Measurements from ENCODE around the gene CST9.

The CST9 gene

DNA sequence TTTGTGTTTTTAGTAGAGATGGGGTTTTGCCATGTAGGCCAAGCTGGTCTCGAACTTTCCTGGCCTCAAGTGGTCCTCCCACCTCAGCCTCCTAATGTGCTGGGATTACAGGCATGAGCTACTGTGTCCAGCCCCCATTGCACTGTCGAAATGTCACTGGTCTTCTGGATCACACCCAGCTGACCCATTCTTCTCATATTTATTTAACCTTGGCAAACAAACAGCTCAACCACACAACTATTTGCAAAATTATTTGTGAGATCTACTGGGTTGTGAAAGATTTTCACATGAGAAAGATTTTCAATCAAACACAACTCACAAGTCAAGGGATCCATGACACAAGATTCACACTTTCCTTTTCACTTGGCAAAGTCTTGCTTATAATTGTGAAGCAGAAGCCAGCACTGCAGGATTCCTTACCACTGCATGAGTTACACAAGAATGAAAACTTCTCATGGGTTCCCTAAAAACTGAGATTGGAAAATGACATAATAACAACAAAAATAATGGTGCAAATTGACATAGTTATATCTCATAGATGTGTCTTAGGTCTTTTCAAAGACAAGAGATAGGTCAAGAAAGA lies 35.4 kb downstream of the CST9 start:
- TF ChIP-seq, protein P1, sequence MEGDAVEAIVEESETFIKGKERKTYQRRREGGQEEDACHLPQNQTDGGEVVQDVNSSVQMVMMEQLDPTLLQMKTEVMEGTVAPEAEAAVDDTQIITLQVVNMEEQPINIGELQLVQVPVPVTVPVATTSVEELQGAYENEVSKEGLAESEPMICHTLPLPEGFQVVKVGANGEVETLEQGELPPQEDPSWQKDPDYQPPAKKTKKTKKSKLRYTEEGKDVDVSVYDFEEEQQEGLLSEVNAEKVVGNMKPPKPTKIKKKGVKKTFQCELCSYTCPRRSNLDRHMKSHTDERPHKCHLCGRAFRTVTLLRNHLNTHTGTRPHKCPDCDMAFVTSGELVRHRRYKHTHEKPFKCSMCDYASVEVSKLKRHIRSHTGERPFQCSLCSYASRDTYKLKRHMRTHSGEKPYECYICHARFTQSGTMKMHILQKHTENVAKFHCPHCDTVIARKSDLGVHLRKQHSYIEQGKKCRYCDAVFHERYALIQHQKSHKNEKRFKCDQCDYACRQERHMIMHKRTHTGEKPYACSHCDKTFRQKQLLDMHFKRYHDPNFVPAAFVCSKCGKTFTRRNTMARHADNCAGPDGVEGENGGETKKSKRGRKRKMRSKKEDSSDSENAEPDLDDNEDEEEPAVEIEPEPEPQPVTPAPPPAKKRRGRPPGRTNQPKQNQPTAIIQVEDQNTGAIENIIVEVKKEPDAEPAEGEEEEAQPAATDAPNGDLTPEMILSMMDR (IDR thresholded peaks at IDR 0.05): no peak

DNA sequence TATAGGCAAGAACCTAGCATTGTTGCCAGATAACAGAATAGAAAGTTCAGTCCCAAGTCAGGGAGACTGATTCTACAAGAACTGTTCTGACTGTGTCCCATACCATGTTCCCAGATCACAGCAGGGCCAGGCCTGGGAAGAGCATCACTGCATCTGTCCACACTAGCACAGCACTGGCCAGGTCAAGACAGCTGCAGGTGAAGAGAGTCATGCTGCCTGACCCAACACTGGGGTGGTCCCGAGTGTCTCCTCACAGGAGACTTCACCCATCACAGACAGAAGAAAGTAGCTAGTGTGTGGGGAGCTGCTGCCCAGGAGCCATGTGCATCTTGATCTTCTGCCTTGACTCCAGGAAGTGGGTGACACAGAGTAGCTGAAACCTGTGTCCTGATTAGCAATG lies 36.1 kb downstream of the CST9 start:
- TF ChIP-seq, protein P1 (IDR thresholded peaks at IDR 0.05): no peak

DNA sequence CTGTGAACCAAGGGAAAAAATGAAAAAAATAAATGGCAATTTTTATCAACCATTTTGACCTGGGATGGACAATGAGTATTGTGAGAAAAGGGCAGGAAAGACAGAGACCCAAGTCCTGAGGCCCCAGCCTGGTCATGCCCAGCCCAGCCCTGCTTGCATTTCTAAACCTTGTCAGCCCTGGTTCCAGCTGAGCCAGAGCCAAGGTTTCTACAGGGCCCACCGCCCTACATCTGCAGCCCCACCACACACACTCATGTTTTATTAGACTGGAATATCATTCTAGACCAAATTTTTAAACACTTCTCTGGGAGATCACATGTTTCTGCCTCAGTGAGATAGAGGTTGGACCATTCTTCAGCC lies 36.8 kb downstream of the CST9 start:
- TF ChIP-seq, protein P1 (IDR thresholded peaks at IDR 0.05): no peak

DNA sequence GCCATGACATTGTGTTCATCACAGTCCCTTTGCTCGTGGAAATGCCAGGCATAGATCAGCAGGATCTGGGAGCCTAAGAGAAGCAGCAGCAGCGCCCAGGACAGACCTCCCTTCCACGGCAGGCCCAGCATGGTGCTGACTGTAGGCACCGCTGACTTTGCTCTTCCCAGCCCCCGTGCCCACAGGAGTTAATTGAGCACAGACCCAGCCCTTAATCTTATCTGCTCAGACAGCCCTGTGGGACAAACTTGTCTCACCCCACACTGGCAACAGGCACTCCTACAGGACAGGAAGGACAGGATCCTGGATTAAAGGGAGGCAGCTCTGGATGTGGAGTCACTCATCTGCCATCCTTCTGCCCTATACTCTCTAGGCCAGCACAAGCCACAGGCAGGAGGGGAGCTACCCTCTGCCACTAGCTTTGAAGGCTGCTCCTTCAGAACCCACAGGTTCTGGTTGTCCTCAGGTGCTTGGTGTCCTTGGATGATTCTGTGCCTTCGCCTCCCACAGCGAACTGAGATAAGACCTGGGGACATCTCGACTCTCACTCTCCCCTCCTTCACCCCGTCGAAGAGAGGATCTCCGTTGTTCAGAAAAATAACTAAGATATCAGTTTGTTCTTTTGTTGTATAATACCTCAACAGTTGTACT lies 37.3 kb downstream of the CST9 start, which contains the start of gene CST9L:
CST9L (minus strand) TSS at position 165 of the 651 bp plus-strand sequence; CDS start at position 131, 34 bp downstream.
- TF ChIP-seq, protein P1 (IDR thresholded peaks at IDR 0.05): no peak

DNA sequence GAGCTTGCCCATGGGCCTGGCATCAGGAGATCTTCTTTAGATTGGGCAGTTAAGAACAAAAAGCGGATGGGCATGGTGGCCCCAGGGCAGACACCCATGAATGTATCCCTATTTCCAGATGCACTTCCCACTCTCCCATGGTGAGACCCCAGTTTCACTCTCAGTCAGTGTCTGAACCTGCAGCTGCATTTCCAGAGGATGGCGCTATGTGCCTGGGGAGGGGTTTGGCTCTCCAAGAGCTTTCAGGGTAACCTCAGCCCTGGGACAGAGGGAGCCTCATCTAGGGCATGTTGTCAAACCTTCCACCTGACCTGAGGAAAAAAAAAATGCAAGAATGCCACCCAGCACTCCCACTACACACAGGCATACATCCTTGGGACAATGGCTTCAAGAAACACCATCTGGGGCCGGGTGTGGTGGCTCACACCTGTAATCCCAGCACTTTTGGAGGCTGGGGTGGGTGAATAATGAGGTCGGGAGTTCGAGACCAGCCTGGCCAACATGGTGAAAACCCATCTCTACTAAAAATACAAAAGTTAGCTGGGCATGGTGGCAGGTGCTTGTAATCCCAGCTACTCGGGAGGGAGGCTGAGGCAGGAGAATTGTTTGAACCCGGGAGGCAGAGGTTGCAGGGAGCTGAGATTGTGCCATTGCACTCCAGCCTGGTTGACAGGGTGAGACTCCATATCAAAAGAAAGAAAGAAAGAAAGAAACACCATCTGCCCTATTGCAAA lies 39.4 kb downstream of the CST9 start:
- TF ChIP-seq, protein P1 (IDR thresholded peaks at IDR 0.05): no peak

DNA sequence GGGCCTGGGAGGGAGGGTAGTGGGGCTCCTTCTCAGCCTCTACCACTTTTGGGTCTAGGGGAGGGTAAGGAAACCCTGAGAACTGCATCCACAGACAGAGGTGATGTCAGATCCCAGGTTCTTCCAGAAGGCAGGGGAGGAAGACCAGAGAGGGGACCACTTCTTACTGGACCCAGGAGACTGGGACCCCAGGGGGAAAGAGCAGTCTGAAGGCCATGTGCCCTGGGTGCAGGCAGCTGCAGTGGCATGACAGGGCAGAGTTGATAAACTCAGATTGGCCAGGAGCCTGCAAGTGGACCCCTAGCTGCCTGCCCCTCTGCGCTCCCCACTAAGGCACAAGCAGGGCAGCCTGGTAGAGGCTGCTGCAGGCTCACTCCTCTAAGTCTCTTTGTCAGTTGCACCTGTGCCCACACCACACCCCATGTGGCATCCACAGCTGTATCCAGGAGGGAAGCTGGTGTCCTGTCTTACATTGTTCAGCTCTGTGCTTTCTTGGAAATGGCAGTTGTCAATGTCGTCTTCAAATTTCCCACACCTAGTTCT lies 40.1 kb downstream of the CST9 start:
- TF ChIP-seq, protein P1 (IDR thresholded peaks at IDR 0.05): no peak

DNA sequence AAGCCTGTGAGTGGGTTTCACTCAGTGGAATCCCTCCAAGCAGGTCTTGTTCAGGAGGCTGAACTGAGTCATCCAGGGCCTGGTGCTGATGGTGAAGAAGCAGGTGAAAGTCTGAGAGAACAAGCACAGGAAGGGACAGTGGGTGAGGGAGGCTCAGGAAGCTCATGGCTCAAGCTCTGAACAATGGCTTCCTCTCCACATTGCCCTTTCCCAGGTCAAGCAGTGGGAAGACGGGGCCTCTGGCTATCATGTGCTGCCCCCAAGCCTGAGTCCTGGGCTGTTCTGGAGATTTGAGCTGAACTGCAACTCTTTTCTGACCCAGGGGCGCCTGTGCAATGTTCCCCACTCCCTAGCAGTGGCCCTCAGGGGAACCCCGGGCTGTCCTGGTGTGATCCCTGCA lies 40.8 kb downstream of the CST9 start:
- TF ChIP-seq, protein P1 (IDR thresholded peaks at IDR 0.05): no peak
